GM23338 (cell line): ENCODE results near the gene ELMO3. TPM values are rescaled to one million over a fixed set of nuclear protein-coding genes. Genes with fewer than 3 reads are reported as not detected.

Experiments used
- ATAC-seq: fragments of 200-7000 bp; cut with Tn5 transposase; 3 replicates; pipeline ENCODE4 v1.9.1; 2020
- DNase-seq: peaks from one replicate; pipeline ENCODE4 v3.0.0-alpha.2; 2015; ENCODE audit warnings: low spot score
- H2AFZ ChIP-seq: fragments of 200-600 bp; sonication (generic); 2 replicates; pipeline ENCODE4 v1.8.0; 2016; ENCODE audit warnings: antibody characterized with exemption, mild to moderate bottlenecking, moderate library complexity
- H3F3A ChIP-seq: fragments of 200-600 bp; sonication (generic); replicated peaks from 2 replicates; pipeline ENCODE4 v1.8.0; 2017; ENCODE audit warnings: antibody characterized with exemption, mixed run types, low read depth
- H3K27ac ChIP-seq: fragments of 200-600 bp; sonication (generic); 2 replicates; pipeline ENCODE4 v1.6.1; 2016; ENCODE audit warnings: low read depth
- H3K27me3 ChIP-seq: fragments of 200-600 bp; sonication (generic); 2 replicates; pipeline ENCODE4 v1.8.0; 2016; ENCODE audit warnings: mild to moderate bottlenecking, mixed run types, moderate library complexity; ENCODE audit not compliant: insufficient read depth
- H3K36me3 ChIP-seq: fragments of 200-600 bp; sonication (generic); 2 replicates; pipeline ENCODE4 v1.8.0; 2016; ENCODE audit warnings: mild to moderate bottlenecking; ENCODE audit not compliant: insufficient read depth
- H3K4me1 ChIP-seq: fragments of 200-600 bp; sonication (generic); 2 replicates; pipeline ENCODE4 v1.8.0; 2016; ENCODE audit warnings: mild to moderate bottlenecking, moderate library complexity; ENCODE audit not compliant: insufficient read depth
- H3K4me2 ChIP-seq: fragments of 200-600 bp; sonication (generic); 2 replicates; pipeline ENCODE4 v1.7.1; 2017; ENCODE audit warnings: mixed run types
- H3K4me3 ChIP-seq: fragments of 200-600 bp; sonication (generic); 2 replicates; pipeline ENCODE4 v1.6.1; 2016; ENCODE audit warnings: mixed run types
- H3K79me2 ChIP-seq: fragments of 200-600 bp; sonication (generic); replicated peaks from 2 replicates; pipeline ENCODE4 v1.8.0; 2017; ENCODE audit warnings: mild to moderate bottlenecking; ENCODE audit not compliant: insufficient read depth
- H3K9me2 ChIP-seq: fragments of 200-600 bp; sonication (generic); 2 replicates; pipeline ENCODE4 v1.8.0; 2017; ENCODE audit not compliant: insufficient read depth
- H4K20me1 ChIP-seq: fragments of 200-600 bp; sonication (generic); replicated peaks from 2 replicates; pipeline ENCODE4 v1.8.0; 2017; ENCODE audit warnings: mild to moderate bottlenecking; ENCODE audit not compliant: insufficient read depth
- H3K27ac Mint-ChIP-seq: 2 replicates; pipeline ENCODE4 v1.8.0; 2020; ENCODE audit warnings: inconsistent platforms, mild to moderate bottlenecking, moderate library complexity, mixed read lengths
- H3K27me3 Mint-ChIP-seq: 3 replicates; pipeline ENCODE4 v1.8.0; 2022; ENCODE audit warnings: low read depth, mild to moderate bottlenecking, moderate library complexity, mixed read lengths, inconsistent platforms; ENCODE audit not compliant: insufficient read depth, poor library complexity
- H3K36me3 Mint-ChIP-seq: 3 replicates; pipeline ENCODE4 v1.8.0; 2021; ENCODE audit warnings: low read depth, mild to moderate bottlenecking, inconsistent platforms, moderate library complexity, mixed read lengths
- H3K4me1 Mint-ChIP-seq: 3 replicates; pipeline ENCODE4 v1.8.0; 2020; ENCODE audit warnings: mild to moderate bottlenecking, inconsistent platforms, mixed read lengths
- H3K4me3 Mint-ChIP-seq: 3 replicates; pipeline ENCODE4 v1.8.0; 2021; ENCODE audit warnings: moderate library complexity, mild to moderate bottlenecking, inconsistent platforms, mixed read lengths
- H3K9me3 Mint-ChIP-seq: 3 replicates; pipeline ENCODE4 v1.8.0; 2020; ENCODE audit warnings: moderate library complexity, mild to moderate bottlenecking, inconsistent platforms, mixed read lengths
- CREB1 ChIP-seq: fragments of 250-450 bp; sonication (Bioruptor Pico); IDR thresholded peaks from 2 replicates; pipeline ENCODE4 v1.5.0; 2020; ENCODE audit warnings: low read depth, mild to moderate bottlenecking, moderate library complexity
- ETS1 ChIP-seq: IDR thresholded peaks from 2 replicates; pipeline ENCODE4 v1.6.1; 2016; ENCODE audit warnings: antibody characterized with exemption
- EZH2 ChIP-seq: fragments of 200-600 bp; sonication (generic); IDR thresholded peaks from one replicate; pipeline ENCODE4 v1.8.0; 2017; ENCODE audit warnings: antibody characterized with exemption, mild to moderate bottlenecking, low read depth; ENCODE audit not compliant: unreplicated experiment
- JUNB ChIP-seq: IDR thresholded peaks from one replicate; pipeline ENCODE4 v1.6.1; 2016; ENCODE audit warnings: antibody characterized with exemption; ENCODE audit not compliant: unreplicated experiment
- NANOG ChIP-seq: IDR thresholded peaks from 2 replicates; pipeline ENCODE4 v1.6.1; 2016; ENCODE audit warnings: antibody characterized with exemption, borderline replicate concordance
- POLR2AphosphoS5 ChIP-seq: IDR thresholded peaks from 2 replicates; pipeline ENCODE4 v1.6.1; 2016; ENCODE audit warnings: antibody characterized with exemption, low read depth
- STAT1 ChIP-seq: IDR thresholded peaks from one replicate; pipeline ENCODE4 v1.6.1; 2016; ENCODE audit warnings: antibody characterized with exemption; ENCODE audit not compliant: unreplicated experiment
- ZNF114 ChIP-seq: fragments of 250-450 bp; sonication (Bioruptor Pico); IDR thresholded peaks from 2 replicates; pipeline ENCODE4 v1.5.0; 2020; ENCODE audit warnings: mild to moderate bottlenecking, moderate library complexity
- ZNF331 ChIP-seq: fragments of 250-450 bp; sonication (Bioruptor Pico); IDR thresholded peaks from 2 replicates; pipeline ENCODE4 v1.5.0; 2020; ENCODE audit warnings: low read depth, mild to moderate bottlenecking, moderate library complexity
- ZNF462 ChIP-seq: fragments of 250-450 bp; sonication (Bioruptor Pico); IDR thresholded peaks from 2 replicates; pipeline ENCODE4 v1.5.0; 2020; ENCODE audit warnings: mild to moderate bottlenecking, moderate library complexity
- polyA plus RNA-seq: library from polyadenylated mRNA; unstranded; fragments of >200 nt; fragmentation: Nextera tagmentation; extraction: Ambion mirVana; gene quantifications from 2 replicates; pipeline ENCODE4 v1.2.1, GENCODE V29; 2016
- total RNA-seq: library from RNA; depleted of rRNA; stranded (reverse); fragments of >200 nt; shearing (Covaris generic); gene quantifications from 2 replicates; pipeline ENCODE4 v1.2.3, GENCODE V29; 2014

The ELMO3 gene
- total and polyA plus RNA-seq, 2 experiments from 2014 or later = 4.7 to 16.2 TPM

- no peaks in the 10 kb centered on the region for H3K79me2 ChIP-seq
- H3K4me3 Mint-ChIP-seq = no peak overlapping the region
- no peaks in the 10 kb centered on the region for H3K27me3 ChIP-seq
- ATAC-seq = no peak
- no peaks in the 10 kb centered on the region; the same call in 2 of the 3 replicates for H3K9me3 Mint-ChIP-seq
- no peaks in the 10 kb centered on the region for H3K9me2 ChIP-seq
- no peaks in the 10 kb centered on the region; the same call in 1 of the 2 replicates for H4K20me1 ChIP-seq
- peak overlapping the region; percentile 62; the same call in 1 of the 2 replicates for H3K27ac Mint-ChIP-seq
- H3K36me3 ChIP-seq = peaks cover 6% of the 10 kb centered on the region; the same call in 1 of the 2 replicates
- no peak for DNase-seq
- no peak overlapping the region for H3K4me3 ChIP-seq
- H3K4me1 ChIP-seq = no peaks in the 10 kb centered on the region
- no peak overlapping the region for H3K4me2 ChIP-seq
- peaks cover 13% of the 10 kb centered on the region; the same call in 2 of the 3 replicates for H3K4me1 Mint-ChIP-seq
- 0 out of 2 replicates have a peak, but pooled peaks cover 9% of the 10 kb centered on the region for H3F3A ChIP-seq
- H3K36me3 Mint-ChIP-seq = peaks cover 70% of the 10 kb centered on the region
- no peak overlapping the region for H3K27ac ChIP-seq
- no peak for TF ChIP-seq STAT1
- H3K27me3 Mint-ChIP-seq = peaks cover 8% of the 10 kb centered on the region
- H2AFZ ChIP-seq = no peak overlapping the region
Observed at GRCh38 chr16:67234180-67234597, 35.3 kb downstream of the ELMO3 start.

- peaks cover 6% of the 10 kb centered on the region; the same call in 1 of the 2 replicates for H3K36me3 ChIP-seq
- Mint-ChIP-seq H3K36me3 (peaks cover 60% of the 10 kb centered on the region), H3K4me3 (peak overlapping the region; percentile 38; the same call in 1 of the 3 replicates)
- TF ChIP-seq STAT1 = no peak
- no peak for TF ChIP-seq ZNF331 (CRISPR knock-in tag)
- TF ChIP-seq ZNF114 (CRISPR knock-in tag) = no peak
- TF ChIP-seq POLR2AphosphoS5 = no peak
- TF ChIP-seq CREB1 (CRISPR knock-in tag) = no peak
- no peak for TF ChIP-seq NANOG
- no peak for TF ChIP-seq ZNF462 (CRISPR knock-in tag)
- no peak for TF ChIP-seq EZH2
- no peak for TF ChIP-seq ETS1
- TF ChIP-seq JUNB = no peak
Observed at GRCh38 chr16:67235816-67236562, 37.1 kb downstream of the ELMO3 start.

More at GRCh38 chr16:67235816-67236562, 37.1 kb downstream of the ELMO3 start:
- Histone ChIP-seq H4K20me1 (no peaks in the 10 kb centered on the region), H3K4me3 (no peak overlapping the region), H2AFZ (no peak overlapping the region), H3K27ac (no peak overlapping the region), H3F3A (0 out of 2 replicates have a peak, but pooled peaks cover 9% of the 10 kb centered on the region), H3K27me3 (no peaks in the 10 kb centered on the region), H3K4me1 (no peaks in the 10 kb centered on the region), H3K9me2 (no peaks in the 10 kb centered on the region), H3K79me2 (no peaks in the 10 kb centered on the region; the same call in 1 of the 2 replicates), H3K4me2 (no peak overlapping the region)
- ATAC-seq (no peak), DNase-seq (no peak)
- peaks cover 20% of the 10 kb centered on the region; the same call in 2 of the 3 replicates for H3K4me1 Mint-ChIP-seq
- no peaks in the 10 kb centered on the region; the same call in 2 of the 3 replicates for H3K9me3 Mint-ChIP-seq
- peaks cover 7% of the 10 kb centered on the region for H3K27me3 Mint-ChIP-seq
- H3K27ac Mint-ChIP-seq = peak overlapping the region; percentile 75; the same call in 1 of the 2 replicates
